GM21528 (cell line): ENCODE data around the gene RIPK4.
"Not testable (repeated sequence)": the region's sequence is repeated elsewhere in the genome, so short reads cannot be mapped to it uniquely, and the experiment has no call there.

Experiments
- ATAC-seq: cut with Tn5 transposase; IDR thresholded peaks from one replicate; pipeline ENCODE4 v1.9.1; 2021; ENCODE audit warnings: mild to moderate bottlenecking, moderate library complexity; ENCODE audit not compliant: unreplicated experiment, low FRiP score

RIPK4 gene

DNA sequence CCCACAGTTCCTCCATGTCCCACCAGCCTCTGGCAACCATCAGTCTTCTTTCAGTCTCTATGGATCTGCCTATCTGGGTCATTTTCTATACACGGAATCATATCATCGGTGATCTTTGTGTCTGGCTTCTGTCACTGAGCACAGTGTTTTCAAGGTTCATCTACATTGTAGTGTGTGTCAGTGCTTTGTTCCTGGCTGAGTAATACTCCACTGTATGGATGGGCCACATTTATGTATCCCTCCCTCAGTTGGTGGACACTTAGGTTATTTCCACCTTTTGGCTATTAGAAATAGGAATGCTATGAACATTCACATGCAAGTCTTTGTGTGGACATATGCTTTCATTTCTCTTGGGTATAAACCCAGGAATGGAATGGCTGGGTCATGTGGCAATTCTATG lies 46.6 kb downstream of the RIPK4 start:
- no peak for ATAC-seq

DNA sequence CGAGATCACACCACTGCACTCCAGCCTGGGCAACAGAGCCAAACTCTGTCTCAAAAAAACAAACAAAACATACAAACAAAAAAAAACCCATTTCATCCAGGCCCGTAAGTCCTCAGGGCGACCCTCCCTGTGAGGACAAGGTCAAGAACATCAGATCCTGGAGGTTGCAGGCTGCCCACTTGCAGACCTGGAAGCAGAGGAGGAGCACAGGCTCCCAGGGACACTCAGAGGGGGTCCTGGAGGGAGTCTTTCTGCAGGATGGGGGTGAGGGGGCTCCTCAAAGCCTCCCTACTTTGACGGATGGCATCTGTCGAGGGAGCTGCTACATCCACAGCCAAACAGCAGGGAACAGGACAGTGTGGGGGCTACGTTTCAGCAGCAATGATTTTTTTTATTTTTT lies 47.2 kb downstream of the RIPK4 start:
- no peak for ATAC-seq

DNA sequence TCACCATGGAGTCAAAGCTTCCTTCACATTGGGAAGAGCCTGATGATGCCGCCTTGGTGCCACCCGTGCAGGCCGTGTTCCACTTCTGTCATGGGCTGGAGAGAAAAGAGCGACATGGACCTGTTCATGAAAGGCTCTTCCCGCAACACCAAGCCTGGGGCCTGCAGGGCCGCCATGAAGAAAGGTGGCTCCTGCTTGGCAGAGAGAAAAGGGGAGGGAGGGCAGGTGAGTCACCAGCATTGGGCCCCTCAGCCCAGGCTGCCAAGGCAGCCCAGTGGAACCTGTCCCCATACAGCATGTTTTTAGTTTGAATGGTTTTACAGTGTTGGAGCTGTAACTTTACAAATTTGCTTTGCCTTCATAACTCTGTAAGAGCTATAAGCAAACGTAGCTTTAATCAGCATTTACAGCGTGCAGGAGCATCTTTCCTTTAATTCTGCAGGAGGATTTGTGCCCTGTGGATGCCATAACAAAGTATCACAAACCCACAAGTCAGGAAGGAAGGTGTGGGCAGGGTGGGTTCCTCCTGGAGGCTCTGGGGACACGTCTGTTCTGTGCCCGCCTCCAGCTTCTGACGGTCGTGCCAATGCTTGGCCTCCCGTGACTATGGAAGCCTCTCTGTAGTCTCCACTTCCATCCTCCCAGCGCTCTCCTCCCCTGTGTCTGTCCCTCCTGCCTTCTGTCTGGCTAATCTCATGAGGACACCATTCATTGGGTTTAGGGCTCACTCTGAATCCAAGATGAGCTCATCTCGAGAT lies 49.1 kb downstream of the RIPK4 start:
- no peak for ATAC-seq

DNA sequence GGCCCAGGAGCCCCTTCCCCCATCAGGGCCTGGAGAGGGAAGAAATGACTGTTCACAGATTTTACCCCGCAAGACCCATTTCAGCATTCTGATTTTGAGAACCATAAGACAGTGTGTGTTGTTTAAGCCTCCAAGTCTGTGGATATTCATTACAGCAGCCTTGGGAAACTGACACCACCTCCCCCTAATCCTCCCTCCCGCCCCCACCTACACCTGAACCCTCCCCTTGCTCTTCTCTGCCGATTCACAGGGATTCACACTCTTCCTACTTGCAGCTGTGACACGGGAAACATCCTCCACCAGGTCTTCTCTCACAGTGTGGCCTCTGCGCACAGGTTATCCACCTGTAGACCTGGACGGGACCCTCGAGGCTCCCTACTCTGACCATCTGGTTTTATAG lies 50.1 kb downstream of the RIPK4 start:
- ATAC-seq = no peak

GRCh38 chr21:41715649-41716281 lies 51.1 kb downstream of the RIPK4 start:
- no peak for ATAC-seq

GRCh38 chr21:41714299-41714865 lies 52.5 kb downstream of the RIPK4 start:
- ATAC-seq = not testable (repeated sequence)

GRCh38 chr21:41713495-41714281 lies 53.2 kb downstream of the RIPK4 start:
- ATAC-seq = no peak

DNA sequence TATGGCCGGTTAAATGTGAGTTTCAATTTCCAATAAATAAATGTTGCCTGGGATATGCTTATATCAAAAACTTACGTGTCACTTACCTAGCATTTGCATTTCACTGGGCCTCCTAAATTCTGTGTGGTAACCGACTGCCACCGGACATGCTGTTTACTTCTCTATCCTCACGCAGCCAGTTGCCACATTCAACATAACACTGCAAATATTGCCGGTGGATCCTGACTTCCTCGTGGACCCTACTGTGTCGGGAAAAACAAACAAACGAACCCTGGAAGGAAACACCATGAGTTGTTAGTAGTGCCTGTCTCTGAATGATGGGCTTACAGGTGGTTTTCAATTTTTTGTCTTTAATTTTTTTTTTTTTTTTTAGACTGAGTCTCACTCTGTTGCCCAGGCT lies 54.1 kb downstream of the RIPK4 start:
- ATAC-seq = no peak

GRCh38 chr21:41712201-41712600 lies 54.7 kb downstream of the RIPK4 start:
- ATAC-seq = no peak

- ATAC-seq = no peak
Observed at GRCh38 chr21:41711416-41712007, 55.3 kb downstream of the RIPK4 start.

DNA sequence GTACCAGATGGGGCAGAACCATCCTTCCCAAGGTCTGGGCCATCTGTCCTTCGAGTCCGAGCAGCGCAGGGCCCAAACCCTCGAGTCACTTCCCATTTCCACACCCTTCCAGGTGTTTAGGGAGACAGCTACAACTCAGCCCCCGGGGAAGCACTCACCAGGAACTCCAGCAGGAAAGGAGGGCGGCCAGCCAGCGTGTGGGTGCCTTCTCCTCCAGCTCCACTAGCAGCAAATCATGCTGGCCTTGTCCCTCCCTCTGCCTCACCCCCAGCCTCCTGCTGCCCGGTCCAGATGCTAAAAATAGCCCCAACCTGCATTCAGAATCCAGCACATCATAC lies 56.1 kb downstream of the RIPK4 start:
- no peak for ATAC-seq

DNA sequence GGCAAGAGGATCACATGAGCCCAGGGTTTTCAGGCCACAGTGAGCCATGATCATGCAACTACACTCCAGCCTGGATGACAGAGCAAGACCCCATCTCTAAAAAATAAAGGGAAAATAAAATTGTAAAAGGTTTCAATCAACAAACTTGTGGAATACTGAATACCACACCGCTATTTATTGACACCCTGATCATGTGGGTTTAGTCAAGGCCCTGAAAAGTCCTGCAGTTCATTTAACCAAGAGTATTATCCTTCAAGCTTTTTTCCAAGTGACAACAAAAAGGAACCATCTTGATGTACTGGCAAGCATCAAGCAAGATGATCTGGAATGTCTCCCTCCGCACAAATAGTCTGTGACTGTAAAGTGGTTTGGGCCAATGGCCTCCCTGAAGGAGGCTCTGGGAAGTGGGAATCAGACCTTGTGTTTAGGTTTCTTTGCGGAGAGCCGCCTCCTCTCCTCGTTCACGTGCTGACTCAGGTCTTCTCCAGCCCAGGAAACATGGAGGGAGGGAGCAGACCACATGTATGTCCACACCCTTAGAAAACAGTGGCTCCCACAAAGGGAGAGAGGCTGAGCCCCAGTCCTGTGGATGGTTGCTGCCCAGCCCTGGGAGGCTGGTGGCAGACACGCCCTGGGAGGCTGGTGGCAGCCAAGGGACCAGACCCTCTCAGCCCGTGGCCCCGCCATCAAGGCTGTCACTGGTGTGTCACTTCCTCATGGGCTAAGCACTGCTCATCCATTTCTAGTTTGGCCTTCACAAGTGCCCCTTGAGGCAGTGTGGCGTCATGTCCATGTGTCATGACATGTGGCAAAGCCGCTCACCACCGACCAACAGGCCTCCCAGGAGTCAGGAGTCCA lies 56.7 kb downstream of the RIPK4 start:
- no peak for ATAC-seq

DNA sequence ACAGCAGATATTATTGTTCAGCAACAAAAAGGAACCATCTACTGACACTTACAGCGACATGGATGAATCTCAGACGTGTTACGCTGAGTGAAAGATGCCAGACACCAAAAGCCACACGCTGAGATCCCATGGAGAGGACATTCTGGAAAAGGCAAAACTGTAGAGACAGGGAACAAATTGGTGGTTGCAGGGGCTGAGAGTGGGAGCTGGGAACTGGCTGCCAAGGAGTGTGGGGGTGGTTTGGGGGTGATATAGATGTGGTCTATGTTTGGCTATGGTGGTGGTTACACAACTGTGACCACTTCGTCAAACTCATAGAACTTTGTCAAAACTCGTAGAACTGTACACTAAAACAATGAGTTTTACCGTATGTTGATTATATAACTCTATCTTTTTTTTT lies 57.7 kb downstream of the RIPK4 start:
- no peak for ATAC-seq

DNA sequence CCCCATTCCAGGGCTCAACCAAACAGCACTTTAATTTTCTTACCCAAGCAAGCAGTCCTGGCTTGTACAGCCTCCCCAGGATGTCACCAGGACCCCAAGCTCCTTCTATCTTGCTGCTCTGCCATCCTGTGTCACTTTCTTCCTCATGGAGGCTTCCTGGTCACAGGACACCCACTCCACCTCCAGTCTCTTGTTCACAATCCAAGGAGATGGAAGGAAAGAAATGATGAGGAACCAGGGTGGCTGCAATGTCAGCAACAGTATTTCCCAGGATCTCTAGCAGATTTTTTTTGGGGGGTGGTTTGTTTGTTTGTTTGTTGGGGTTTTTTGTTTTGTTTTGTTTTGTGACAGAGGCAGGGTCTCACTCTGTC lies 58.9 kb downstream of the RIPK4 start:
- ATAC-seq = no peak

- ATAC-seq = no peak
Observed at GRCh38 chr21:41707231-41707959, 59.5 kb downstream of the RIPK4 start.

DNA sequence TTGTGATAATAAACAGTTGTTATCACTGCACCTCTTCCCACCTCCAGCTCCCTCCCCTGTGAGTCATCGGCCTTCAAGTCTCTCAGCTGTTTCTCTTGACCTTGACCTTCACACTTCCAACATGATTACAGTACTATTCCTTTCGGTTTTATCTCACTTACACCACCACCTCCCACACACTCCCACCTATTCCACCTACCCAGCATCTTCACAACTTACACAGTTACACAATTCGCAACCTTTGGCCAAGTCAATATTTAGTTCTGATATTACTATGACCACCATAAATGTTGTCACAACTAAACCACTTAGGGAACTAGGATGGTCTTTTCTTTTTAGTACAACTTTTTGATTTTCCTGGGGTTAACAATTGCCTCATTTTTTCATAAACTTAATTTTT lies 60.2 kb downstream of the RIPK4 start:
- no peak for ATAC-seq

DNA sequence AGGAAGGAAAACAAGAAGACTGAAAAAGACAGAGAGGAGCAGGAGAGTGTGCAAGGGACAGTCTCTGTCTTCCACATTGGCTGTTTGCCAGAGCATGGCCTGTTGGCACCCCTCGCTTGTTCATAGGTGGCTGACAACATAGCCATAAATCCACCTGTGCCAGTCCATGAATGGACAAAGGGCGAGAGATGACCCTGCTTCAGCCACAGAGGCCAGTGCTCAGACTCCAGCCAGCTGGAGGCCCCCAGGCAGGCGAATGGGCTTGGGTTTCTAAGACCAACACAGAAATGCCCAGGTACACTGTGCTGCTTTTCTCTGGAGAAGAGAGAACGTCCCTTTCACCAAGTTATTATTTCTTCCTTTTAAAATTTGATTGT lies 60.6 kb downstream of the RIPK4 start:
- ATAC-seq = no peak

DNA sequence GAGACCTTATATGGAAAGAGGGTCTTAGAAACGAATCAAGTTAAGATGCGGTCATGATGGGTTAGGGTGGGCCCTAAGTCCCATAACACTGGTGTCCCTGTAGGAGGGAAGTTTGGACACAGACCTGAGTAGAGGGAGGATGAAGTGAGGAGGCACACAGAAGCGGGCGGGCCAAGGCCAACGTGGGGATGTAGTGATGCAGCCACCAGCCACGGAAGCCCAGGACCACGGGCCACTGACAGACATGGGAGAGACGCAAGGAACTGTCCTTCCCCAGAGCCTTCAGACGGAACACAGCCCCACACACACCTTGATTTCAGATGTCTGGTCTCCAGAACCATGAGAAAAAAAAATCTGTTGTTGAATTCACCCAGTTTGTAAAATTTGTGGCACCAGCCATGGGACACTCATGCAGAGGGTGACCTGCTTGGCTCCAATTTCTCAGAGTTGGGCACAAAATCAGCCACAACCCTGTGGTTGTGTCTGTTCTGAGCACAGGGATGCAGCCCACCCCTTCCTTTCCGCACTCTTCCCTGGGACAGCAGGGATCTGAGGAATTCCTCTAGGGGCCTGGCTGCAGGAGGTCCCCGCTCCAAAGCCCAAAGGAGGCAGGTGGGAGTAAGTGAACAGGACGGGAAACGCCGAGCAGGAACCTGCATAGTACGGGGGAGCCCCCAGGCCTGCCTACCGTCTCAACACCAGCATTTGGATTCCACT lies 61.1 kb downstream of the RIPK4 start:
- ATAC-seq = no peak
